NB4 (cell line): Measurements from ENCODE around the gene INPP4A.

Source experiments
- DNase-seq: peaks from one replicate; pipeline ENCODE4 v3.0.0; 2010; ENCODE audit warnings: low read depth
- H3K4me3 ChIP-seq: one replicate; pipeline ENCODE4 v1.5.1; 2011; ENCODE audit warnings: mild to moderate bottlenecking, low read depth, low read length, moderate library complexity
- MYC ChIP-seq: IDR thresholded peaks from 2 replicates; pipeline ENCODE4 v1.6.1; 2011; ENCODE audit warnings: low read depth, low read length
- POLR2A ChIP-seq: IDR thresholded peaks from 2 replicates; pipeline ENCODE4 v1.6.1; 2011; ENCODE audit warnings: mild to moderate bottlenecking; ENCODE audit not compliant: insufficient read length; ENCODE audit errors: extremely low read depth
- TF ChIP-seq, protein P1 (sequence below): IDR thresholded peaks from 2 replicates; pipeline ENCODE4 v1.6.1; 2011; ENCODE audit warnings: low read depth, low read length
- TF ChIP-seq, protein P2 (sequence below): IDR thresholded peaks from one replicate; pipeline ENCODE4 v1.5.1; 2012; ENCODE audit warnings: low read depth, low read length

The INPP4A gene

DNA sequence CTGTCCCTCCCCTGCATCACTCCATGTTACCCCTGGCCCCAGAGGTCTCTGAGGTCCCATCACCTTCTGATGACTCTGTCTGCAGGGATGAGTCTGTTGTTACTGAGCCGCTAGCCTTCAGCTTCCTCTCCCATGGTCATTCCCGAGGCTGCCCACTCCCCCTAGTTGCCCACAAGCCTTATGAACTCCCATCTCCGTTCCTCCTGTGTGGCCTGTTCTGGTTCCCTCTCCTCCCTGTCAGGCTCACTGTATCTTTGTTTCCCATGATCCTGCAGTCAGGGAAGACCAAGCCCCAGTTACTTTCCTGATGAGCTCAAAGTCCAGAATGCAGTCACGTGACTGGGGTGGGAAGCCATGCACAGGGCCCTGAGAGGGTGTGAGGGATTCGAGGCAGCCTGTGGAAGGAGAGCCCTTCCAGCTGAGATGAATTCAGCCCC, 39.5 kb downstream of the INPP4A start:
- TF ChIP-seq, protein P1, sequence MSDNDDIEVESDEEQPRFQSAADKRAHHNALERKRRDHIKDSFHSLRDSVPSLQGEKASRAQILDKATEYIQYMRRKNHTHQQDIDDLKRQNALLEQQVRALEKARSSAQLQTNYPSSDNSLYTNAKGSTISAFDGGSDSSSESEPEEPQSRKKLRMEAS = no peak
- TF ChIP-seq, protein P2, sequence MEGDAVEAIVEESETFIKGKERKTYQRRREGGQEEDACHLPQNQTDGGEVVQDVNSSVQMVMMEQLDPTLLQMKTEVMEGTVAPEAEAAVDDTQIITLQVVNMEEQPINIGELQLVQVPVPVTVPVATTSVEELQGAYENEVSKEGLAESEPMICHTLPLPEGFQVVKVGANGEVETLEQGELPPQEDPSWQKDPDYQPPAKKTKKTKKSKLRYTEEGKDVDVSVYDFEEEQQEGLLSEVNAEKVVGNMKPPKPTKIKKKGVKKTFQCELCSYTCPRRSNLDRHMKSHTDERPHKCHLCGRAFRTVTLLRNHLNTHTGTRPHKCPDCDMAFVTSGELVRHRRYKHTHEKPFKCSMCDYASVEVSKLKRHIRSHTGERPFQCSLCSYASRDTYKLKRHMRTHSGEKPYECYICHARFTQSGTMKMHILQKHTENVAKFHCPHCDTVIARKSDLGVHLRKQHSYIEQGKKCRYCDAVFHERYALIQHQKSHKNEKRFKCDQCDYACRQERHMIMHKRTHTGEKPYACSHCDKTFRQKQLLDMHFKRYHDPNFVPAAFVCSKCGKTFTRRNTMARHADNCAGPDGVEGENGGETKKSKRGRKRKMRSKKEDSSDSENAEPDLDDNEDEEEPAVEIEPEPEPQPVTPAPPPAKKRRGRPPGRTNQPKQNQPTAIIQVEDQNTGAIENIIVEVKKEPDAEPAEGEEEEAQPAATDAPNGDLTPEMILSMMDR = no peak
- no peak for TF ChIP-seq POLR2A
- TF ChIP-seq MYC = no peak
- DNase-seq = no peak
- H3K4me3 ChIP-seq = no peak overlapping the region

DNA sequence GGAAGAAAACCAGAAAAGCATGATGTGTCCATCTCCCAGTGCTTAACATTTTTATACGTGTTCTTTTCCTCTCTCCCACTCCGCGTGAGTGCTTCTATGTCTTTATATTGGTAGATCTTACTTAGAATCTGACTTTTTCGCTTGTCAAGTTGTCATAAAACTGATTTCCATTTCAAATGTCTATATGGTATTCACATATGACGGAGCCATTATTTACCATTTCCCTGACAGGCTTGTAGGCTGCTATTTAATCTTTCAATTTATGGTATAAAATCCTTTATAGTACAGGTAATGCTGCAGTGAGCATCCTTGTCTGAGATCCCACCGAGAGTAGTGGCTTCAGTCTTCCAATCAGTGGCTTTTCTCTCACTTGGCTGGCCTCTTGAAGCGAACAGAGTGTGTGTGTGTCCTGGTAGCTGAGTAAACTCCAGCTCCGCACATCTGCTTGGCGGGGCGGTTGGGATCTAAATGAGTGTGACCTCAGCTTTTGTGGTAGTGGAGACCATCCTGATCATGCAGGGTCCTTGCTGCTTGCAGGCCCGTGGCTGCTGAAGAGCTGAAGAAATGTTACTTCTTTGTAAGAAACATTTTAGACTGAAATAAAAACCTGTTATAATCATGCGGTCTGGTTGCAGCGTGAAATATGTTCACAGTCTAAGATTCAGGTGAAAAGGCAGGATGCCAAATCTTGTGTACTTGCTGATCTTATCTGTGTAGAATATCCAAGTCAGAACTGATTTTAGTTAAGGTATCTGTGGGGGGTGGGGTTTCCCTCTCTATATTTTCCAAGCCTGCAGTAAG, 40.2 kb downstream of the INPP4A start:
- DNase-seq = no peak
- H3K4me3 ChIP-seq = no peak overlapping the region
- TF ChIP-seq, protein P1 = no peak
- TF ChIP-seq, protein P2 = no peak
- TF ChIP-seq MYC (no peak), POLR2A (no peak)

DNA sequence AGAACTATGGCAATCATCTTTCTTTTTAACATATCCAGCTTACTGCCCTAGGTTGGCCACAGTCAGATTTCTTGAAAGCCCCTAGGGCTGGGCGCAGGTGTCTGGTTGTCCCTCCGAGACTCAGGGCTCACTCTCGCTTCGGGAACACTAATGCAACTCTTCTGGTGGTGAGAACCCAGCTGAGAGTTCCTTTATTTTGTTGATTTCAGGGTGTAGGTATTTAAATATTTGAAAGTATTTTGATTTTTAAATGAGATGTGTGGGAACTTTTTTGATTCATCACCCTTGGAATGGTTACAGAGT, 40.7 kb downstream of the INPP4A start:
- TF ChIP-seq, protein P2 = no peak
- TF ChIP-seq, protein P1 = no peak
- TF ChIP-seq POLR2A (no peak), MYC (no peak)
- no peak for DNase-seq
- no peak overlapping the region for H3K4me3 ChIP-seq

DNA sequence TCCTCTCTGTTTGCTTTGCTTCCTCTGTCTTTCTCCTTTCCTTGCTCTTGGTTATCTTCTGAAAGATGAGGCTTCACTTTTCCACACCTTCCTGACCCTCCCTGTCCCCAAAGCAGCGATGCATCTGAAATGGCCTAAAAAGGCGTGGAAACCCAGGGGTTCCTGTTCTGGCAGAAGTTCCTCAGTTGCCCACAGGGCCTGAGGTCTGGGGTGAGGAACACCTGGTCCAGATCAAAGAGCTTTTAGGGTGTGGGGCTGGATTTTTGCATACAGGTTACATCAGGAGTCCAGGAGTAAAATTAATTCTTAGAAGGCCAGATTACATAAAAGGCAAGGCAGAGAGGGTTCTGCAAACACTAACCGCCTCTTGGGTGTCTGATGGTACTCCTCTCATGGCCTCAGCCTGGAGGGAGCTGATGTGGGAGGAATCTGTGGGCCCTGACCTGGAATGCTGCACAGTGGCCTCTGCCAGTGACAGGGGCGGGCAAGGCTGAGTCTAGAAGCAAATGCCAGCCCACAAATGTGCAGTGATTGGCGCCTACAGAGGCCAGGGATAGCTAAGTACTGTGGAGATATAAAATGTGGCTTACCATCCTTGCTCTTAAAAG, 41.8 kb downstream of the INPP4A start:
- no peak for DNase-seq
- TF ChIP-seq, protein P1 = no peak
- TF ChIP-seq MYC (no peak), POLR2A (no peak)
- TF ChIP-seq, protein P2 = no peak
- H3K4me3 ChIP-seq = no peak overlapping the region

DNA sequence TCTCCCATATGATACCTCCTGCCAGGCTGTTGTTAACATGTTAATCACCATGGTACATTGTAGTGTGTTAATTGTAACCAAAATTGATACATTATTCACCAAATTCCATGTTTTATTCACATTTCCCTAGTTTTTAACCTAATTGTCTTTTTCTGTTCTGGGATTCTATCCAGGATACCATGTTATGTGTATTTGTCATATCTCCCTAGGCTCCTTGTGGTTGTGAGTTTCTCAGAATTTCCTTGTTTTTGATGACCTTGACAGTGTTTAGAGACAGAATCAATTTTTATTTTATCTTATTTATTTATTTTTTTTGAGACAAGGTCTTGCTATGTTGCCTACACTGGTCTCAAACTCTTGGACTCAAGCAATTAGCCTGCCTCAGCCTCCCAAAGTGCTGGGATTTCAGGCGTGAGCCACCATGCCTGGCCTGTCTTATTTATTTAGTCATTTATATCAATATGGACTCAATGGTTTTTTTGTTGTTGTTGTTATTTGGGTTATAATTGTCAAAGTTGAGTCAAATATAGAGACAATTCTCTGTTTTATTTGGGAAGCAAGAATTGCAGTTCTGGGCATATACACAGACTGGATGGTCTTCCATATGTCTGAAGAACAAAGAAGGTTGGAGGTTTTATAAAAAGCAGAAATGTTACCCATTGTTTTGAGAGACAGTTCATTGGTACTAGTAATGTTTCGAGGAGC, 42.6 kb downstream of the INPP4A start:
- DNase-seq = no peak
- H3K4me3 ChIP-seq = no peak overlapping the region
- TF ChIP-seq MYC (no peak), POLR2A (no peak)
- TF ChIP-seq, protein P2 = no peak
- TF ChIP-seq, protein P1 = no peak
